HepG2 (cell line): ENCODE data around the gene NXN.

Source experiments
- YY1 ChIP-seq: IDR thresholded peaks from 2 replicates; pipeline ENCODE4 v1.6.1; 2011; ENCODE audit warnings: low read length, low read depth, moderate library complexity, mild to moderate bottlenecking; ENCODE audit not compliant: insufficient read depth, insufficient replicate concordance
- ZBTB7B ChIP-seq: sonication (generic); formaldehyde crosslinking; IDR thresholded peaks from 2 replicates; pipeline ENCODE4 v1.4.0; 2020; ENCODE audit warnings: missing genetic modification reagents

- no peak for TF ChIP-seq YY1
- no peak for TF ChIP-seq ZBTB7B
Measured at GRCh38 chr17:795276-795675, 184.3 kb downstream of the NXN start.
